GM20000 (cell line): ENCODE data around the gene C2orf69.

Experiments
- DNase-seq: peaks from one replicate; pipeline ENCODE4 v3.0.0; 2012; ENCODE audit warnings: low spot score
- CTCF ChIP-seq: IDR thresholded peaks from 2 replicates; pipeline ENCODE4 v1.5.1; 2012; ENCODE audit warnings: mild to moderate bottlenecking, control low read depth; ENCODE audit errors: extremely low read depth, missing control alignments

C2orf69 gene

GRCh38 chr2:199916980-199917379 lies 5.9 kb downstream of the C2orf69 start:
- no peak for DNase-seq
- no peak for TF ChIP-seq CTCF

GRCh38 chr2:199922856-199923255 lies 11.8 kb downstream of the C2orf69 start:
- TF ChIP-seq CTCF = no peak
- DNase-seq = no peak

GRCh38 chr2:199923924-199924323 lies 12.8 kb downstream of the C2orf69 start:
- no peak for TF ChIP-seq CTCF
- no peak for DNase-seq

GRCh38 chr2:199926806-199927205 lies 15.7 kb downstream of the C2orf69 start:
- TF ChIP-seq CTCF = no peak
- no peak for DNase-seq

- no peak for DNase-seq
- no peak for TF ChIP-seq CTCF
Measured at GRCh38 chr2:199928226-199928625, 17.1 kb downstream of the C2orf69 start.

GRCh38 chr2:199928626-199929025 lies 17.5 kb downstream of the C2orf69 start:
- DNase-seq = no peak
- TF ChIP-seq CTCF = no peak

GRCh38 chr2:199929262-199929661 lies 18.2 kb downstream of the C2orf69 start:
- no peak for TF ChIP-seq CTCF
- no peak for DNase-seq
